CD14-positive monocyte (primary cell): ENCODE data around the gene TPRX2. TPM values are rescaled to one million over a fixed set of nuclear protein-coding genes. Genes with fewer than 3 reads are reported as not detected.
"Not testable (repeated sequence)": the region's sequence is repeated elsewhere in the genome, so short reads cannot be mapped to it uniquely, and the experiment has no call there.

Experiments used
- DNase-seq, 3 donors: peaks; one replicate each; pipeline ENCODE4 v3.0.0-alpha.2; 2011 to 2022
- H2AFZ ChIP-seq: 2 replicates; pipeline ENCODE4 v1.6.0; 2012; ENCODE audit warnings: mild to moderate bottlenecking, low read depth, low read length, inconsistent platforms; ENCODE audit not compliant: insufficient read depth, poor library complexity, severe bottlenecking
- H3K27ac ChIP-seq, 2 donors: 1 replicate in 1 of 2; 2 replicates in 1 of 2; pipeline ENCODE4 v1.5.1; 2012 to 2013; ENCODE audit warnings: low read length in 2 of 2, control low read depth in 1 of 2, inconsistent platforms in 1 of 2, low read depth in 1 of 2, mild to moderate bottlenecking in 1 of 2
- H3K27me3 ChIP-seq, 2 donors: one replicate each; pipeline versions ENCODE4 v1.6.0 to v1.6.1; 2011 to 2013; ENCODE audit warnings: low read length in 2 of 2; ENCODE audit not compliant: control insufficient read depth in 2 of 2, insufficient read depth in 2 of 2
- H3K36me3 ChIP-seq, 2 donors: replicated peaks in 1 of 2; 1 replicate in 1 of 2; 2 replicates in 1 of 2; pipeline versions ENCODE4 v1.5.1 to v1.6.1; 2012 to 2013; ENCODE audit warnings: low read length in 2 of 2, control low read depth in 1 of 2, inconsistent platforms in 1 of 2, mild to moderate bottlenecking in 1 of 2; ENCODE audit not compliant: insufficient read depth in 2 of 2, control insufficient read depth in 1 of 2
- H3K4me1 ChIP-seq, 2 donors: 1 replicate in 1 of 2; 2 replicates in 1 of 2; pipeline versions ENCODE4 v1.5.1 to v1.6.1; 2012 to 2013; ENCODE audit warnings: low read length in 2 of 2, control low read depth in 1 of 2, inconsistent platforms in 1 of 2, mild to moderate bottlenecking in 1 of 2, moderate library complexity in 1 of 2; ENCODE audit not compliant: insufficient read depth in 2 of 2, control insufficient read depth in 1 of 2
- H3K4me2 ChIP-seq: replicated peaks from 2 replicates; pipeline ENCODE3; 2012; ENCODE audit warnings: low read length, moderate library complexity, mild to moderate bottlenecking; ENCODE audit not compliant: poor library complexity, severe bottlenecking; ENCODE audit errors: extremely low read depth
- H3K4me3 ChIP-seq, 3 experiments: fragments of 200-600 bp in 1 of 3; sonication (generic) in 1 of 3; replicated peaks in 1 of 3; 1 replicate in 2 of 3; 2 replicates in 1 of 3; pipeline ENCODE4 v1.5.1; 2011 to 2013; ENCODE audit warnings: low read length in 3 of 3, mild to moderate bottlenecking in 3 of 3, control low read depth in 2 of 3, low read depth in 2 of 3, inconsistent platforms in 1 of 3, moderate library complexity in 1 of 3
- H3K79me2 ChIP-seq: 2 replicates; pipeline ENCODE4 v1.6.0; 2012; ENCODE audit warnings: mild to moderate bottlenecking, control low read depth, inconsistent platforms, low read length, moderate library complexity; ENCODE audit not compliant: insufficient read depth
- H3K9ac ChIP-seq: 2 replicates; pipeline ENCODE4 v1.6.0; 2017; ENCODE audit warnings: low read length, mild to moderate bottlenecking; ENCODE audit not compliant: insufficient read depth, poor library complexity, severe bottlenecking
- H3K9me3 ChIP-seq, 2 donors: replicated peaks in 1 of 2; 1 replicate in 1 of 2; 2 replicates in 1 of 2; pipeline versions ENCODE4 v1.5.1 to v1.6.1; 2012 to 2013; ENCODE audit warnings: low read length in 2 of 2, control low read depth in 1 of 2; ENCODE audit not compliant: control insufficient read depth in 1 of 2, insufficient read depth in 1 of 2
- H4K20me1 ChIP-seq: 2 replicates; pipeline ENCODE4 v1.6.0; 2012; ENCODE audit warnings: mild to moderate bottlenecking, low read length, control low read depth, moderate library complexity; ENCODE audit not compliant: insufficient read depth
- H3K27ac Mint-ChIP-seq, 7 donors: one replicate each; pipeline ENCODE4 v1.8.0; 2020; ENCODE audit warnings: mild to moderate bottlenecking in 7 of 7, mixed read lengths in 7 of 7, moderate library complexity in 6 of 7, inconsistent platforms in 2 of 7
- H3K27me3 Mint-ChIP-seq, 3 donors: one replicate each; pipeline ENCODE4 v1.8.0; 2021 to 2022; ENCODE audit warnings: low read depth in 3 of 3, mild to moderate bottlenecking in 3 of 3, mixed read lengths in 3 of 3, moderate library complexity in 3 of 3, inconsistent platforms in 1 of 3
- H3K36me3 Mint-ChIP-seq, 2 donors: one replicate each; pipeline ENCODE4 v1.8.0; 2020; ENCODE audit warnings: mixed read lengths in 2 of 2, inconsistent platforms in 1 of 2, mild to moderate bottlenecking in 1 of 2
- H3K4me1 Mint-ChIP-seq: one replicate; pipeline ENCODE4 v1.8.0; 2020; ENCODE audit warnings: mild to moderate bottlenecking, mixed read lengths
- H3K4me3 Mint-ChIP-seq, 2 donors: one replicate each; pipeline ENCODE4 v1.8.0; 2020; ENCODE audit warnings: mild to moderate bottlenecking in 2 of 2, mixed read lengths in 2 of 2, moderate library complexity in 1 of 2
- H3K9me3 Mint-ChIP-seq, 7 donors: one replicate each; pipeline ENCODE4 v1.8.0; 2020 to 2022; ENCODE audit warnings: mixed read lengths in 7 of 7, mild to moderate bottlenecking in 6 of 7, moderate library complexity in 6 of 7, inconsistent platforms in 2 of 7
- CTCF ChIP-seq: fragments of 200-600 bp; IDR thresholded peaks from one replicate; pipeline ENCODE4 v1.8.0; 2022; ENCODE audit warnings: antibody characterized with exemption, mild to moderate bottlenecking
- WGBS: methylation state at CpG from one replicate; pipeline ENCODE4 v1.1.5; 2013; ENCODE audit warnings: missing lambda C conversion rate; ENCODE audit not compliant: insufficient coverage; 5-methylcytosine and 5-hydroxymethylcytosine counted together
- intact Hi-C, 2 donors: fragments of 100-400 bp; cut with micrococcal nuclease; formaldehyde crosslinking; loops; one replicate each; pipeline versions ENCODE4 v1.15.0 to v1.15.1; 2023
- polyA minus RNA-seq: library from RNA; depleted of rRNA, polyadenylated mRNA; stranded (reverse); fragments of >200 nt; gene quantifications from 2 replicates; pipeline ENCODE4 v1.2.3, GENCODE V29; 2012
- polyA plus RNA-seq, 3 donors: library from polyadenylated mRNA; depleted of rRNA in 1 of 3; unstranded in 2 of 3; stranded (reverse) in 1 of 3; fragments of 300-500 nt in 2 of 3; fragments of >200 nt in 1 of 3; fragmentation: Illumina TruSeq in 2 of 3; gene quantifications; 1 replicate in 2 of 3; 2 replicates in 1 of 3; pipeline ENCODE4 v1.2.3, GENCODE V29; 2012 to 2021
- total RNA-seq, 12 experiments: library from RNA in 1 of 12; stranded (reverse) in 1 of 12; fragments of 120-200 nt in 1 of 12; gene quantifications; one replicate each; pipeline ENCODE4 v1.2.4 and lab custom pipeline; 2013 to 2026; ENCODE audit warnings: mixed read lengths in 6 of 12, inconsistent platforms in 1 of 12

Gene TPRX2, protein sequence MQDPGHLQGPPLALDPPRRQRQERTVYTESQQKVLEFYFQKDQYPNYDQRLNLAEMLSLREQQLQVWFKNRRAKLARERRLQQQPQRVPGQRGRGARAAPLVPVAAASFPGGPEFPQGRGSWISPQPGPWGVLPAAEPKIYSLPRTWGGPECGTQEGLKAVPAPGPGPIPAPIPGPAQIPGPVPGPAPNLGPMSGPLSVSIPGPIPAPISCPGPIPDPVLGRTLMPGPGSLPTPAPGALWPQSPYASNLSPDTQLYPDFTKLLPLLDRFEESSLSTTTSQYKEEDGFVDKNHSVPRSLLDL
- total RNA-seq (2013) = not detected
- polyA plus RNA-seq = not detected
- not detected in 2 replicates for polyA minus RNA-seq
- 0 reads per million in 11 experiments for total RNA-seq (lab: John Stamatoyannopoulos, UW)

- H3K4me3 Mint-ChIP-seq, H3K4me1 ChIP-seq, H3K27ac ChIP-seq, H4K20me1 ChIP-seq, DNase-seq, H3K4me3 ChIP-seq, H3K27me3 ChIP-seq, H3K4me2 ChIP-seq, H3K79me2 ChIP-seq, H3K36me3 Mint-ChIP-seq, H2AFZ ChIP-seq, H3K9ac ChIP-seq, intact Hi-C loops, H3K36me3 ChIP-seq, H3K4me1 Mint-ChIP-seq: not testable (repeated sequence)
- Mint-ChIP-seq H3K27me3 (peaks cover 22 to 34% (median 29%) of the 10 kb centered on the region in 3 donors), H3K27ac (peak within 1 kb of the TSS in 1 of 7 donors; percentile 8), H3K9me3 (peaks cover 7 to 19% (median 12%) of the 10 kb centered on the region in 7 donors)
- 95% methylated on average over 7 of the region's 9 CpGs for WGBS
- peaks cover 0 to 11% of the 10 kb centered on the region in 2 donors for H3K9me3 ChIP-seq
Observed at GRCh38 chr19:47858646-47859285, at the start of gene TPRX2. Gene TPRX2 (plus strand): TSS chr19:47859235. CDS start chr19:47859247, 12 bp downstream.

GRCh38 chr19:47813304-47813994 lies 45.6 kb upstream of the TPRX2 start:
- Mint-ChIP-seq H3K9me3 (peaks cover 0 to 3% (median 0%) of the 10 kb centered on the region in 7 donors), H3K27me3 (peaks cover 0 to 6% (median 5%) of the 10 kb centered on the region in 3 donors), H3K4me1 (no peaks in the 10 kb centered on the region), H3K27ac (no peak overlapping the region), H3K36me3 (no peaks in the 10 kb centered on the region), H3K4me3 (no peak overlapping the region)
- DNase-seq = peak; percentile 28 to 54 (median 37)
- 100% methylated on average over 4 of the region's 17 CpGs for WGBS
- no peak overlapping the region for H3K4me3 ChIP-seq
- no peaks in the 10 kb centered on the region for H3K27me3 ChIP-seq
- no peaks in the 10 kb centered on the region for H4K20me1 ChIP-seq
- intact Hi-C loops = no loop called here
- H3K9ac ChIP-seq = no peak overlapping the region
- no peak overlapping the region for H2AFZ ChIP-seq
- no peaks in the 10 kb centered on the region for H3K36me3 ChIP-seq
- H3K79me2 ChIP-seq = no peaks in the 10 kb centered on the region
- no peak overlapping the region for H3K4me2 ChIP-seq
- peak; percentile 66 for TF ChIP-seq CTCF
- H3K9me3 ChIP-seq = no peaks in the 10 kb centered on the region
- H3K27ac ChIP-seq = no peak overlapping the region
- H3K4me1 ChIP-seq = no peaks in the 10 kb centered on the region
